ENCODE data around the gene OSM. TPM values are rescaled to one million over a fixed set of nuclear protein-coding genes. Genes with fewer than 3 reads are reported as not detected.

OSM gene
- total RNA-seq, 4 donors from 2014 or later: 0.76 to 8.8 (median 0.76) TPM; not detected in 1

DNA sequence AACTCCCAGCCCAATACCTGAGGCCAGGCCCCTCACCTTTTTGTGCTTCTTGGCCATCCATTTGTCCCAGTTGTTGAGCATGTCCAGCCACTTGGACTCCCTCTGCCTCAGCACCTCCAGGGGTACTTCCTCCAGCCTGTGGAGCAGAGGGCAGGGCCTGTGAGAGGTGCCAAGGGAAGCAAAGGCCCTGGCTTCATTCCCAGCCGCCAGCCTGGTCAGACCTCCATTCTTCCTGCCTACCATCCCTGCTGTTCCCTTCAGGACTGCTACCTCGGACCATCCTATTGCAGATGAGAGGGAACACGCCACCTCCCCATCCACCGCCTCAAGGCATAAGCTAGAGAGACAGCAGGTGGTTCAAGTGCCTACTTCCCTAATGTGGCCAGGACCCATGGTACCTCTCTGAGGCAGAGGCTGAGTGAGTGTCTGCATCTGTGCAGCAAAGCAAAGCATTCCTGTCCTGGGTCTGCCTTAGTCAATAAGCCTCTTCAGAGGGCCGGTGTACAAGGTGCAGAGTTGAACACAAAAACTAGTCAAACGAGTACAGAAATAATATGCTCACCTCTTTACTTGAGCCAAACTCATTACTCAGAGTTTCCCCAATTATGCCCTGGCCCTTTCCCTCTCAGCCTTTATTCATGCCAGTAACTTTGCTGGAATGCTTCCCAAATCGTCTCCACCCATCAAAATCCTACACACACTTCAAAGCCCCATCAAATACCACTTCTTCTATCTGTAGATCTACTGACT, 38.0 kb upstream of the OSM start:
- DNase-seq: peak in 1 of 2 donors; percentile 46
- H3K36me3 ChIP-seq: no peaks in the 10 kb centered on the region
- H3K9me3 ChIP-seq: no peaks in the 10 kb centered on the region
- no peak overlapping the region for H3K4me3 ChIP-seq
- H3K27ac ChIP-seq: peak overlapping the region; percentile 73 to 76
- H3K4me1 ChIP-seq: peaks cover 4 to 18% of the 10 kb centered on the region in 2 donors
- TF ChIP-seq POLR2A (IDR thresholded peaks at IDR 0.05): peak in 1 of 2 donors; percentile 11
- TF ChIP-seq, protein P1, sequence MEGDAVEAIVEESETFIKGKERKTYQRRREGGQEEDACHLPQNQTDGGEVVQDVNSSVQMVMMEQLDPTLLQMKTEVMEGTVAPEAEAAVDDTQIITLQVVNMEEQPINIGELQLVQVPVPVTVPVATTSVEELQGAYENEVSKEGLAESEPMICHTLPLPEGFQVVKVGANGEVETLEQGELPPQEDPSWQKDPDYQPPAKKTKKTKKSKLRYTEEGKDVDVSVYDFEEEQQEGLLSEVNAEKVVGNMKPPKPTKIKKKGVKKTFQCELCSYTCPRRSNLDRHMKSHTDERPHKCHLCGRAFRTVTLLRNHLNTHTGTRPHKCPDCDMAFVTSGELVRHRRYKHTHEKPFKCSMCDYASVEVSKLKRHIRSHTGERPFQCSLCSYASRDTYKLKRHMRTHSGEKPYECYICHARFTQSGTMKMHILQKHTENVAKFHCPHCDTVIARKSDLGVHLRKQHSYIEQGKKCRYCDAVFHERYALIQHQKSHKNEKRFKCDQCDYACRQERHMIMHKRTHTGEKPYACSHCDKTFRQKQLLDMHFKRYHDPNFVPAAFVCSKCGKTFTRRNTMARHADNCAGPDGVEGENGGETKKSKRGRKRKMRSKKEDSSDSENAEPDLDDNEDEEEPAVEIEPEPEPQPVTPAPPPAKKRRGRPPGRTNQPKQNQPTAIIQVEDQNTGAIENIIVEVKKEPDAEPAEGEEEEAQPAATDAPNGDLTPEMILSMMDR (IDR thresholded peaks at IDR 0.05): no peak
- H3K27me3 ChIP-seq: no peaks in the 10 kb centered on the region
- intact Hi-C loops (cut with DNase I; ENCODE audit: low total_unique reads): no loop called here

DNA sequence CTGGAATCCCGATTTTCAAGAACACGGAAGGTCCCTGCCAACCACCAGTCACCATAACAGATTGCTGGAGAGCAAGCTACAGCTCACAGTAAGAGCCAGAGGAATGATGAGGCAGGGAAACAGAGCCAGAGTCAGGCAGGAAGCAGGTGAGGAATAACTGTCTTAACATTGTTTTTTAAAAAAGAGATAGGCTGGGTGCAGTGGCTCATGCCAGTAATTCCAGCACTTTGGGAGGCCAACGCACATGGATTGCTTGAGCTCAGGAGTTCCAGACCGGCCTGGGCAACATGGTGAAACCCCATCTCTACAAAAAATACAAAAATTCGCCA, 36.1 kb upstream of the OSM start:
- no peak for DNase-seq
- Histone ChIP-seq H3K4me1 (peaks cover 4 to 14% of the 10 kb centered on the region in 2 donors), H3K4me3 (no peak overlapping the region), H3K27ac (peak overlapping the region; percentile 65 to 76), H3K9me3 (no peaks in the 10 kb centered on the region), H3K27me3 (no peaks in the 10 kb centered on the region), H3K36me3 (no peaks in the 10 kb centered on the region)
- intact Hi-C loops (cut with DNase I; ENCODE audit: low total_unique reads): no loop called here
- TF ChIP-seq POLR2A (IDR thresholded peaks at IDR 0.05): no peak
- TF ChIP-seq, protein P1 (IDR thresholded peaks at IDR 0.05): no peak

DNA sequence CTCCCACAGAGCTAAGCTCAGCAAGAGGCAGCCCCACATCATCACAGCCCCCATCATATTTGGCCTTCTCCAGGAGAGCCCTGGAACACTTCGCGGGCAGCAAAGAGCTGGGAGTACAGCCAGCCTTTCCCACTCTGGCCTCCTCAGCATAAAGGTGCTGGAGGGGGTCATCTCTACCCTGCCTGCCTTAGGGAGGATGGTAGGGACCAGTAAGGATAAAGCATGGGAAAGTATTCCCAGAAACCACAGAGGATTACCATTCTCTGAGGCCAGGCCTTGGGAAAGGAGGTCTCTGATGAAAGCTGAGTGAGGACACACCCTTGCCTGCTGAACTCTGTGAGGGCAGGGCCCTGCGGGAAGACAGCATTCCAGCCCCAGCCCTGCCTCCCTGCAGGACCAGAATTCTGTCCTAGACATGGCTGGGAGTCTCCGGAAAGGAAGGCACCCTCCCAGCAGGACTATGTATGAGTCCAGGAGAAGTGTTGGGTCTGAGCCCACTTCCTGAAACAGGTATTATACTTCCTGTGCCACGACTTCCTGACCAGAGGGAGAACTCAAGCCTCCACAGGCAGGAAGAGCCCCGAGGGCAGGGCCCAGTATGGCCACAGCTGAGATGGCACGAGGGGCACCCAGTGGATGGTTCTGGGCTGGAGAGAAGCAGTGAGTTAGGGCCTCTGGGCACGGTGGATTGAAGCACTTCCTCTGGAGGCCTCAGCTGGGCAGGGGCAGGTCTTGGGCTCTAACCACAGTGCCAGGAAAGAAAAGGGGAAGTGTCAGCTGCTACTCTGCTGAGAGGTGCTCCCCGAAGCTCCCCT, 35.6 kb upstream of the OSM start:
- Histone ChIP-seq H3K9me3 (no peaks in the 10 kb centered on the region), H3K27ac (peak overlapping the region; percentile 65 to 76), H3K36me3 (no peaks in the 10 kb centered on the region), H3K4me3 (no peak overlapping the region), H3K4me1 (peaks cover 4 to 10% of the 10 kb centered on the region in 2 donors), H3K27me3 (no peaks in the 10 kb centered on the region)
- intact Hi-C loops (cut with DNase I; ENCODE audit: low total_unique reads): no loop called here
- TF ChIP-seq, protein P1 (IDR thresholded peaks at IDR 0.05): no peak
- no peak for TF ChIP-seq POLR2A (IDR thresholded peaks at IDR 0.05)
- no peak for DNase-seq

DNA sequence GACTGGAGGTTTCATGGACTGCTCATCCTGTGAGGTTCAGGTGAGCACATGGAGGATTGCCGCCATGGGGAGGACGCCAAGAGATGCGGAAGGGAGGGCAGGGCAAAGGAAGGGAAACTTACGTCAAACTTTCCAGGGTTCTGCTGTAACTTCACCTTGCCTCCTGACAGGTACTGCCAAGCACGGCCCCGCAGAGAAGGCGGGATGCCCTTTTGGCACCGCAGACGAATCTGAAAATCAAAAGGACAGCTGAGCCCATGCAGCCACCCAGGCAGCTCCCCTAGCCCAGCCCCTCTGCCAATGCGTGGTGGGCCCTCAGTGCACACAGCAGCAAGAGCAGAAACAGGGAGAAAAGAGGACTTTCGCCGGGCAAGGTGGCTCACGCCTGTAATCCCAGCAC, 32.7 kb upstream of the OSM start:
- Histone ChIP-seq H3K4me3 (no peak overlapping the region), H3K9me3 (no peaks in the 10 kb centered on the region), H3K4me1 (peaks cover 0 to under 1% of the 10 kb centered on the region in 2 donors), H3K27ac (peak overlapping the region in 1 of 2 donors; percentile 76), H3K36me3 (no peaks in the 10 kb centered on the region), H3K27me3 (no peaks in the 10 kb centered on the region)
- TF ChIP-seq POLR2A (IDR thresholded peaks at IDR 0.05): no peak
- TF ChIP-seq, protein P1 (IDR thresholded peaks at IDR 0.05): no peak
- intact Hi-C loops (cut with DNase I; ENCODE audit: low total_unique reads): no loop called here
- DNase-seq: no peak
